Osteoblast (primary cell): ENCODE data around the gene MILR1. TPM values are rescaled to one million over a fixed set of nuclear protein-coding genes. Genes with fewer than 3 reads are reported as not detected.

Experiments used
- DNase-seq: peaks from one replicate; pipeline ENCODE4 v3.0.0; 2011; ENCODE audit warnings: low spot score, mixed read lengths; ENCODE audit not compliant: insufficient read length; ENCODE audit errors: missing footprints
- H2AFZ ChIP-seq: 2 replicates; pipeline ENCODE4 v1.6.0; 2011; ENCODE audit warnings: mild to moderate bottlenecking, low read length
- H3K27ac ChIP-seq: 2 replicates; pipeline ENCODE4 v1.5.1; 2011; ENCODE audit warnings: mild to moderate bottlenecking, low read depth, low read length, moderate library complexity
- H3K27me3 ChIP-seq: 2 replicates; pipeline ENCODE4 v1.6.0; 2012; ENCODE audit warnings: mild to moderate bottlenecking, control low read depth, inconsistent platforms, low read length, moderate library complexity; ENCODE audit not compliant: insufficient read depth
- H3K36me3 ChIP-seq: 2 replicates; pipeline ENCODE4 v1.5.1; 2011; ENCODE audit warnings: mild to moderate bottlenecking, low read length, control low read depth, moderate library complexity; ENCODE audit not compliant: insufficient read depth
- H3K4me1 ChIP-seq: 2 replicates; pipeline ENCODE4 v1.5.1; 2011; ENCODE audit warnings: mild to moderate bottlenecking, low read length, control low read depth, moderate library complexity; ENCODE audit not compliant: insufficient read depth
- H3K4me2 ChIP-seq: 2 replicates; pipeline ENCODE4 v1.6.0; 2011; ENCODE audit warnings: mild to moderate bottlenecking, low read length; ENCODE audit not compliant: insufficient read depth
- H3K4me3 ChIP-seq: fragments of 200-600 bp; sonication (generic); 3 replicates; pipeline ENCODE4 v1.5.1; 2012; ENCODE audit warnings: mild to moderate bottlenecking, low read length, inconsistent platforms; ENCODE audit not compliant: insufficient read depth
- H3K79me2 ChIP-seq: 2 replicates; pipeline ENCODE4 v1.6.0; 2012; ENCODE audit warnings: mild to moderate bottlenecking, low read length, control low read depth, inconsistent platforms; ENCODE audit not compliant: insufficient read depth
- H3K9me3 ChIP-seq: 2 replicates; pipeline ENCODE4 v1.5.1; 2011; ENCODE audit warnings: low read depth, low read length, control low read depth
- H4K20me1 ChIP-seq: 2 replicates; pipeline ENCODE4 v1.6.0; 2012; ENCODE audit warnings: mild to moderate bottlenecking, low read length, control low read depth; ENCODE audit not compliant: insufficient read depth
- total RNA-seq: library from RNA; depleted of rRNA; stranded (reverse); fragments of >200 nt; gene quantifications from 2 replicates; pipeline ENCODE4 v1.2.3, GENCODE V29; 2012
- TF ChIP-seq, protein P1 (sequence below): IDR thresholded peaks from 2 replicates; pipeline ENCODE4 v1.5.1; 2011; ENCODE audit warnings: mild to moderate bottlenecking, low read depth, low read length, moderate library complexity; ENCODE audit errors: extremely low read depth

The MILR1 gene
- total RNA-seq, 1 donor, result 12.3 TPM

GRCh38 chr17:64447526-64447925, 1.4 kb upstream of the MILR1 start:
- H3K36me3 ChIP-seq, result no peaks in the 10 kb centered on the region
- peaks cover 22% of the 10 kb centered on the region for H3K4me1 ChIP-seq
- TF ChIP-seq, protein P1, sequence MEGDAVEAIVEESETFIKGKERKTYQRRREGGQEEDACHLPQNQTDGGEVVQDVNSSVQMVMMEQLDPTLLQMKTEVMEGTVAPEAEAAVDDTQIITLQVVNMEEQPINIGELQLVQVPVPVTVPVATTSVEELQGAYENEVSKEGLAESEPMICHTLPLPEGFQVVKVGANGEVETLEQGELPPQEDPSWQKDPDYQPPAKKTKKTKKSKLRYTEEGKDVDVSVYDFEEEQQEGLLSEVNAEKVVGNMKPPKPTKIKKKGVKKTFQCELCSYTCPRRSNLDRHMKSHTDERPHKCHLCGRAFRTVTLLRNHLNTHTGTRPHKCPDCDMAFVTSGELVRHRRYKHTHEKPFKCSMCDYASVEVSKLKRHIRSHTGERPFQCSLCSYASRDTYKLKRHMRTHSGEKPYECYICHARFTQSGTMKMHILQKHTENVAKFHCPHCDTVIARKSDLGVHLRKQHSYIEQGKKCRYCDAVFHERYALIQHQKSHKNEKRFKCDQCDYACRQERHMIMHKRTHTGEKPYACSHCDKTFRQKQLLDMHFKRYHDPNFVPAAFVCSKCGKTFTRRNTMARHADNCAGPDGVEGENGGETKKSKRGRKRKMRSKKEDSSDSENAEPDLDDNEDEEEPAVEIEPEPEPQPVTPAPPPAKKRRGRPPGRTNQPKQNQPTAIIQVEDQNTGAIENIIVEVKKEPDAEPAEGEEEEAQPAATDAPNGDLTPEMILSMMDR, result no peak
- no peak overlapping the region for H3K4me3 ChIP-seq
- DNase-seq, result no peak
- H3K9me3 ChIP-seq, result no peaks in the 10 kb centered on the region
- H3K79me2 ChIP-seq, result no peaks in the 10 kb centered on the region
- no peaks in the 10 kb centered on the region for H3K27me3 ChIP-seq
- no peak overlapping the region for H3K4me2 ChIP-seq
- H4K20me1 ChIP-seq, result no peaks in the 10 kb centered on the region
- H2AFZ ChIP-seq, result no peak overlapping the region
- H3K27ac ChIP-seq, result no peak overlapping the region

- peak overlapping the region; percentile 47 for H3K4me3 ChIP-seq
- no peaks in the 10 kb centered on the region for H3K79me2 ChIP-seq
- no peaks in the 10 kb centered on the region for H3K9me3 ChIP-seq
- peak; percentile 22 for DNase-seq
- H3K4me2 ChIP-seq, result peak overlapping the region; percentile 77
- TF ChIP-seq, protein P1, result no peak
- H4K20me1 ChIP-seq, result no peaks in the 10 kb centered on the region
- no peaks in the 10 kb centered on the region for H3K36me3 ChIP-seq
- H3K27ac ChIP-seq, result peak overlapping the region; percentile 67
- H3K4me1 ChIP-seq, result peaks cover 20% of the 10 kb centered on the region
- no peaks in the 10 kb centered on the region for H3K27me3 ChIP-seq
- H2AFZ ChIP-seq, result peak overlapping the region; percentile 78
Observed at GRCh38 chr17:64449545-64449944, 630 bp downstream of the MILR1 start.

GRCh38 chr17:64455993-64456885, 7.3 kb downstream of the MILR1 start:
- H3K36me3 ChIP-seq, result no peaks in the 10 kb centered on the region
- DNase-seq, result no peak
- TF ChIP-seq, protein P1, result no peak
- H3K4me1 ChIP-seq, result peaks cover 19% of the 10 kb centered on the region
- H3K79me2 ChIP-seq, result no peaks in the 10 kb centered on the region
- H3K27me3 ChIP-seq, result no peaks in the 10 kb centered on the region
- H3K27ac ChIP-seq, result peak overlapping the region; percentile 36
- no peak overlapping the region for H2AFZ ChIP-seq
- H4K20me1 ChIP-seq, result no peaks in the 10 kb centered on the region
- H3K9me3 ChIP-seq, result no peaks in the 10 kb centered on the region
- H3K4me2 ChIP-seq, result no peak overlapping the region
- no peak overlapping the region for H3K4me3 ChIP-seq

GRCh38 chr17:64457156-64457555, 8.2 kb downstream of the MILR1 start:
- H3K27ac ChIP-seq, result peak overlapping the region; percentile 25
- DNase-seq, result peak; percentile 85

More at GRCh38 chr17:64457156-64457555, 8.2 kb downstream of the MILR1 start:
- Histone ChIP-seq H3K27me3 (no peaks in the 10 kb centered on the region), H3K36me3 (no peaks in the 10 kb centered on the region), H3K4me3 (peak overlapping the region; percentile 25), H2AFZ (peak overlapping the region; percentile 48), H3K4me2 (peak overlapping the region; percentile 65), H3K4me1 (peaks cover 19% of the 10 kb centered on the region), H3K9me3 (no peaks in the 10 kb centered on the region), H3K79me2 (no peaks in the 10 kb centered on the region), H4K20me1 (no peaks in the 10 kb centered on the region)
- TF ChIP-seq, protein P1, result no peak
